ENCODE results near the gene GSTM2. TPM values are rescaled to one million over a fixed set of nuclear protein-coding genes. Genes with fewer than 3 reads are reported as not detected.

Gene GSTM2
- total and polyA plus RNA-seq, 2 of the 4 experiments (the other 2 are of a cell fraction): 10.2 to 85.5 TPM

GRCh38 chr1:109644670-109645069 lies 23.2 kb upstream of the GSTM2 start:
- Histone ChIP-seq H3K9ac (ENCODE audit: low read depth, low read length) (no peak overlapping the region), H2BK120ac (ENCODE audit: low read depth, low read length) (peak overlapping the region; percentile 48; the same call in 1 of the 2 replicates), H3K36me3 (ENCODE audit: control insufficient read depth, insufficient read depth, low read length) (no peaks in the 10 kb centered on the region), H3K56ac (ENCODE audit: extremely low read depth, insufficient read depth, low read length) (no peak overlapping the region), H4K20me1 (ENCODE audit: insufficient read depth, low read length) (no peaks in the 10 kb centered on the region), H2BK5ac (ENCODE audit: low read depth, low read length, poor library complexity, severe bottlenecking) (no peak overlapping the region), H3K4me2 (ENCODE audit: low read depth, low read length) (peak overlapping the region; percentile 38), H2BK20ac (ENCODE audit: low read depth, low read length) (peak overlapping the region; percentile 70; the same call in 1 of the 2 replicates), H3K23ac (ENCODE audit: low read depth, low read length) (peak overlapping the region; percentile 60; the same call in 1 of the 2 replicates), H3K79me1 (ENCODE audit: low read depth in 1 of 2, low read length in 2 of 2) (no peaks in the 10 kb centered on the region), H2AFZ (replicated peaks; ENCODE audit: low read length, poor library complexity) (peak overlapping the region; percentile 35), H4K91ac (ENCODE audit: insufficient read depth, low read depth, low read length) (peak overlapping the region; percentile 57; the same call in 1 of the 2 replicates), H3K9me1 (ENCODE audit: insufficient read depth, low read length) (peaks cover 4% of the 10 kb centered on the region), H2BK15ac (ENCODE audit: low read depth, low read length) (no peak overlapping the region), H3K14ac (replicated peaks; ENCODE audit: low read depth, low read length) (0 out of 2 replicates have a peak overlapping the region, but pooled peaks have one; percentile 35), H4K8ac (ENCODE audit: low read depth in 2 of 2, low read length in 2 of 2) (peak overlapping the region in 1 of 2 experiments; percentile 32; a peak in 1 of 4 replicates), H3K4ac (ENCODE audit: low read depth, low read length) (peak overlapping the region; percentile 65; the same call in 1 of the 2 replicates), H3K9me3 (ENCODE audit: control insufficient read depth, insufficient read depth, low read length) (no peaks in the 10 kb centered on the region; the same call in 1 of the 2 replicates), H3K4me1 (ENCODE audit: control insufficient read depth, insufficient read depth, low read length) (peaks cover 11% of the 10 kb centered on the region), H2AK5ac (ENCODE audit: low read depth, low read length) (peak overlapping the region; percentile 35; the same call in 1 of the 2 replicates), H4K5ac (ENCODE audit: low read depth, low read length) (no peak overlapping the region), H3K4me3 (ENCODE audit: insufficient read depth, low read depth, low read length) (no peak overlapping the region), H3K18ac (ENCODE audit: low read depth, low read length) (peak overlapping the region; percentile 2; the same call in 1 of the 2 replicates), H3K27me3 (ENCODE audit: control insufficient read depth, insufficient read depth, low read length) (no peaks in the 10 kb centered on the region), H2AK9ac (replicated peaks; ENCODE audit: low read depth, low read length, poor library complexity) (no peak overlapping the region), H3K27ac (ENCODE audit: insufficient read depth, low read length) (peak overlapping the region; percentile 19; the same call in 1 of the 2 replicates)
- BruUV-seq (replicated peaks): no TSS peak
- intact Hi-C loops (cut with micrococcal nuclease): loop anchor here (2.0 kb wide), 1 partner anchor 340 kb away; the partner anchor contains the start of gene AHCYL1
- ChIA-PET POLR2A (ENCODE audit: unreplicated experiment) (no interaction called here), CTCF (interaction anchor here (0.6 to 1.7 kb wide), 5 partner anchors 128 to 389 kb away, joined by 3 to 10 read pairs (median 5); partner anchors contain the start of gene AHCYL1)
- WGBS, 2 experiments (ENCODE audit: extremely low coverage in 2 of 2, insufficient read length in 1 of 2): no CpG with 5 or more reads among the region's 10 CpGs
- in situ Hi-C loops (cut with MboI; ENCODE audit: low sequenced_read_pairs): loop anchor here (5.0 to 10.0 kb wide), 3 partner anchors 128 to 338 kb away; partner anchors contain the start of genes AHCYL1 and CSF1
- DNase-seq (peak; percentile 81), ATAC-seq (ENCODE audit: low read depth) (peak; percentile 50)
- dilution Hi-C loops (cut with HindIII; ENCODE audit: low sequenced_read_pairs, unreplicated experiment): no loop called here
- TF ChIP-seq POLR2A (IDR thresholded peaks at IDR 0.05; ENCODE audit: low read depth, low read length): no peak
- TF ChIP-seq BHLHE40 (IDR thresholded peaks at IDR 0.05; ENCODE audit: low read depth, low read length): peak; percentile 99
- TF ChIP-seq USF2 (IDR thresholded peaks at IDR 0.05; ENCODE audit: low read depth, low read length): peak; percentile 85
- TF ChIP-seq FOS (IDR thresholded peaks at IDR 0.05; ENCODE audit: low read depth, low read length): peak; percentile 9; the same call in 1 of the 2 replicates
- no peak for TF ChIP-seq RAD21 (IDR thresholded peaks at IDR 0.05; ENCODE audit: low read length)
